ENCODE results near the gene ENGASE. TPM values are rescaled to one million over a fixed set of nuclear protein-coding genes. Genes with fewer than 3 reads are reported as not detected.

ENGASE gene
- total RNA-seq, 1 donor from 2014 or later: 72.6 TPM

GRCh38 chr17:79041723-79042420 lies 32.8 kb upstream of the ENGASE start:
- H3K27ac Mint-ChIP-seq: no peak overlapping the region
- DNase-seq (ENCODE audit: extremely low spot score, unreplicated experiment): no peak
- H3K27me3 Mint-ChIP-seq: peaks cover 18% of the 10 kb centered on the region
- H3K9me3 Mint-ChIP-seq: no peaks in the 10 kb centered on the region
- H3K4me1 Mint-ChIP-seq (ENCODE audit: unreplicated experiment): peaks cover 10% of the 10 kb centered on the region
- TF ChIP-seq, protein P1, sequence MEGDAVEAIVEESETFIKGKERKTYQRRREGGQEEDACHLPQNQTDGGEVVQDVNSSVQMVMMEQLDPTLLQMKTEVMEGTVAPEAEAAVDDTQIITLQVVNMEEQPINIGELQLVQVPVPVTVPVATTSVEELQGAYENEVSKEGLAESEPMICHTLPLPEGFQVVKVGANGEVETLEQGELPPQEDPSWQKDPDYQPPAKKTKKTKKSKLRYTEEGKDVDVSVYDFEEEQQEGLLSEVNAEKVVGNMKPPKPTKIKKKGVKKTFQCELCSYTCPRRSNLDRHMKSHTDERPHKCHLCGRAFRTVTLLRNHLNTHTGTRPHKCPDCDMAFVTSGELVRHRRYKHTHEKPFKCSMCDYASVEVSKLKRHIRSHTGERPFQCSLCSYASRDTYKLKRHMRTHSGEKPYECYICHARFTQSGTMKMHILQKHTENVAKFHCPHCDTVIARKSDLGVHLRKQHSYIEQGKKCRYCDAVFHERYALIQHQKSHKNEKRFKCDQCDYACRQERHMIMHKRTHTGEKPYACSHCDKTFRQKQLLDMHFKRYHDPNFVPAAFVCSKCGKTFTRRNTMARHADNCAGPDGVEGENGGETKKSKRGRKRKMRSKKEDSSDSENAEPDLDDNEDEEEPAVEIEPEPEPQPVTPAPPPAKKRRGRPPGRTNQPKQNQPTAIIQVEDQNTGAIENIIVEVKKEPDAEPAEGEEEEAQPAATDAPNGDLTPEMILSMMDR (conservative IDR thresholded peaks at IDR 0.05): no peak
- no peaks in the 10 kb centered on the region for H3K36me3 Mint-ChIP-seq
- H3K4me3 Mint-ChIP-seq: no peak overlapping the region

DNA sequence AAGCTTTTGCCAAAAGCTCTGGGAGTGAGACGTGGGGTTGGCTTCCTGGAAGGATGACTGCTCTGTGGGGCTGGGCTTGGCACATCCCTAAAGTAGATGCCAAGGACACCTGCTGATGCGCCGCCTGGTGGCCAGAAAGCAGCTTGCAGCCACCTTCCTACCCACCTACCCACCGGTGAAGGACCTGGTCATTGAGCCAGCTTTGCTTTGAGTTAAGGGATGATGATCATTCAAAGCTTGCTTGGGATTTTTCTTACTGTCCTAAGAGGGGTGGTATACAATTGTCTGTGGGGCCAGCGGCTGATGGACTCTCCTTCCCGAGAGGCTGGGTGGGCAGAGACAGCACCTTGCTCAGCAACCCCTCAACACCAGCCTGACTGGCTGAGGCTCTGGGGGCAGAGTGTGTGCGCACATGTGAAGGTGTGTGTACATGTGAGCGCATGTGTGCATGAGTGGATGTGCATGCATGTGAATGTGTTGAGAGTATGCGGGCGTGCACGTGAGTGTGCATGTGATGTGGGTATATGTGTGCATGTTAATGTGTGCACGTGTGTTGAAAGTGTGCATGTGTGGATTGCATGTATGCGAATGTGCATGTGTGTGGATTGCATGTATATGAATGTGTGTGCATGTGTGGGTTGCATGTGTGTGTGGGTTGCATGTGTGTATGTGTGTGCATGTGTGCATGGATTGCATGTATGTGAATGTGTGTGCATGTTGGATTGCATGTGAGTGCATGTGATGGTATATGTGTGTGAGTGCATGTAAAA lies 32.0 kb upstream of the ENGASE start:
- no peak overlapping the region for H3K4me3 Mint-ChIP-seq
- peaks cover 10% of the 10 kb centered on the region for H3K4me1 Mint-ChIP-seq (ENCODE audit: unreplicated experiment)
- no peaks in the 10 kb centered on the region for H3K9me3 Mint-ChIP-seq
- H3K36me3 Mint-ChIP-seq: no peaks in the 10 kb centered on the region
- no peak for DNase-seq (ENCODE audit: extremely low spot score, unreplicated experiment)
- H3K27ac Mint-ChIP-seq: no peak overlapping the region
- TF ChIP-seq, protein P1 (conservative IDR thresholded peaks at IDR 0.05): peak; percentile 69
- peaks cover 18% of the 10 kb centered on the region for H3K27me3 Mint-ChIP-seq

- Mint-ChIP-seq H3K27me3 (peaks cover 18% of the 10 kb centered on the region), H3K36me3 (no peaks in the 10 kb centered on the region), H3K4me3 (no peak overlapping the region), H3K27ac (no peak overlapping the region), H3K9me3 (no peaks in the 10 kb centered on the region), H3K4me1 (ENCODE audit: unreplicated experiment) (peaks cover 10% of the 10 kb centered on the region)
- TF ChIP-seq, protein P1 (conservative IDR thresholded peaks at IDR 0.05): no peak
- DNase-seq (ENCODE audit: extremely low spot score, unreplicated experiment): no peak
Observed at GRCh38 chr17:79043191-79043930, 31.3 kb upstream of the ENGASE start.

DNA sequence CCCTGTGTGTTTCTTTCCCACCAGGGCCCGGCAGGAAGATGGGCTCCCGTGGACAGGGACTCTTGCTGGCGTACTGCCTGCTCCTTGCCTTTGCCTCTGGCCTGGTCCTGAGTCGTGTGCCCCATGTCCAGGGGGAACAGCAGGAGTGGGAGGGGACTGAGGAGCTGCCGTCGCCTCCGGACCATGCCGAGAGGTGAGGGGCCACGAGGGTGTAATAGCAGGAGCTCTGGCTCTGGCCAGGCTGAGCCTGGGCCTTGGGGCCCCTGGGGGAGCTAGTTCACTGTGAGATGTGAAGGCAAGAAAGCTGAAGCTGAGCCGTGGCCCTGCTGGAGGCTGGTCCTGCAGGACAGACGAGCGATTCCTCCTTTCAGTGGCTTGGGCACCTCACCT lies 30.7 kb upstream of the ENGASE start:
- Mint-ChIP-seq H3K4me3 (no peak overlapping the region), H3K27ac (no peak overlapping the region), H3K27me3 (peaks cover 18% of the 10 kb centered on the region), H3K36me3 (no peaks in the 10 kb centered on the region), H3K9me3 (no peaks in the 10 kb centered on the region), H3K4me1 (ENCODE audit: unreplicated experiment) (peaks cover 10% of the 10 kb centered on the region)
- TF ChIP-seq, protein P1 (conservative IDR thresholded peaks at IDR 0.05): no peak
- DNase-seq (ENCODE audit: extremely low spot score, unreplicated experiment): no peak

- Mint-ChIP-seq H3K36me3 (no peaks in the 10 kb centered on the region), H3K4me3 (no peak overlapping the region), H3K27me3 (peaks cover 18% of the 10 kb centered on the region), H3K27ac (no peak overlapping the region), H3K4me1 (ENCODE audit: unreplicated experiment) (peaks cover 10% of the 10 kb centered on the region), H3K9me3 (no peaks in the 10 kb centered on the region)
- TF ChIP-seq, protein P1 (conservative IDR thresholded peaks at IDR 0.05): no peak
- DNase-seq (ENCODE audit: extremely low spot score, unreplicated experiment): no peak
Observed at GRCh38 chr17:79044462-79044861, 30.2 kb upstream of the ENGASE start.
